ENCODE measurements around the gene MKI67. TPM values are rescaled to one million over a fixed set of nuclear protein-coding genes. Genes with fewer than 3 reads are reported as not detected.

Gene MKI67
- total and polyA plus RNA-seq, 2 of the 4 experiments (the other 2 are of a cell fraction), result 13.5 to 36.4 TPM

DNA sequence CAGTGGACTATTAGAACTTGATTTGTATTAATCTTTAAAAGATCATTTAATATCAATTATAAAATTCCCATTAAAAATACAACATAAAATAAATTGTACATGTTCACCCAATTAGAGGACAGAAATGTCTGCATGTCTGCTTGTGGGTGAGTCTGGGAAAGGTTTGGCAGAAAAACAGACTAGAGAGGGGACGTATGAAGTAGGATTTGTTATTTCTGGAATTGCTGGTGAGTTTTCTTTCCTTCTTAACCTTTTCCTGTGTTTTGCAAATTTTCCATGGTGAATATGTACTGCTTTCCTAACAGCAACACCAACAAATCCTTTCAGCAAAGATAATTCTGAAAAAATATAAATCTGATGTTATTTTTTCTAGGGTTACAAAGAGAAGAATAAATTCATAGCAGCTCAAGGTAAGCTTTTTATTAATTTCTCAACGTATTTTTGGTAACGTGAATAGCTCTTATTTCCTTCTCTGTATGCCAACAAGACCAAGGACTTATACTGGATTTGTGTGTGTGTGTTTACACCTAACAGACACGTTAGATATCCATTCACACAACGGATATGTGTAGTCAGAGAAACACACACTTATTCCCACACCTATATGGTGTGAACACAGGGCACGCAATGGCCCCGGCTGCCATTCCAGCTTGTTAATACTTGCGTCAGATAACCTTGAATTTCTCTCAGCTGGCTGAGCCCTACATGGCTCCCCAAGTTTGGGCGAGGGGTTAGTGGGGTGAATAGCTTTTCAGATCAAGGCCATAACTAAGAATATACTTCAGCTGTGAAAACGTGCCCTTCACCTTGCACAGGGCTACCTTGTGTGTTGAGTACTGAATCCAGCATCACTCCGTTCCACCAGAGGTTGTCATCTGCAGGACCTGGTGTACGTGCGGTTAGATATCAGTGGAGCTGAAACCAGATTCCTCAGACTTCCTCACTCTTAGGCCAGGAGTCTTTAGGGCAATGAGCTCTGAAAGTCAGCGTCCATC lies 64.6 kb downstream of the MKI67 start:
- H3K4ac ChIP-seq (ENCODE audit: low read depth, low read length), result no peak overlapping the region
- no peak overlapping the region for H2BK120ac ChIP-seq (ENCODE audit: low read depth, low read length)
- H3K27me3 ChIP-seq (ENCODE audit: control insufficient read depth, insufficient read depth, low read length), result no peaks in the 10 kb centered on the region; the same call in 1 of the 2 replicates
- no peak overlapping the region for H2AK9ac ChIP-seq (replicated peaks; ENCODE audit: low read depth, low read length, poor library complexity)
- H4K20me1 ChIP-seq (ENCODE audit: insufficient read depth, low read length), result no peaks in the 10 kb centered on the region
- DNase-seq (no peak), ATAC-seq (ENCODE audit: low read depth) (no peak)
- H3K79me1 ChIP-seq (ENCODE audit: low read depth in 1 of 2, low read length in 2 of 2), result no peaks in the 10 kb centered on the region
- H4K8ac ChIP-seq (ENCODE audit: low read depth in 2 of 2, low read length in 2 of 2), result no peak overlapping the region
- H3K18ac ChIP-seq (ENCODE audit: low read depth, low read length), result no peak overlapping the region
- H3K9me1 ChIP-seq (ENCODE audit: insufficient read depth, low read length), result peaks cover 3% of the 10 kb centered on the region; the same call in 1 of the 2 replicates
- TF ChIP-seq, protein P1, sequence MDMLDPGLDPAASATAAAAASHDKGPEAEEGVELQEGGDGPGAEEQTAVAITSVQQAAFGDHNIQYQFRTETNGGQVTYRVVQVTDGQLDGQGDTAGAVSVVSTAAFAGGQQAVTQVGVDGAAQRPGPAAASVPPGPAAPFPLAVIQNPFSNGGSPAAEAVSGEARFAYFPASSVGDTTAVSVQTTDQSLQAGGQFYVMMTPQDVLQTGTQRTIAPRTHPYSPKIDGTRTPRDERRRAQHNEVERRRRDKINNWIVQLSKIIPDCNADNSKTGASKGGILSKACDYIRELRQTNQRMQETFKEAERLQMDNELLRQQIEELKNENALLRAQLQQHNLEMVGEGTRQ (IDR thresholded peaks at IDR 0.05; ENCODE audit: low read depth, low read length), result no peak
- no peak for TF ChIP-seq BHLHE40 (IDR thresholded peaks at IDR 0.05; ENCODE audit: low read depth, low read length)
- TF ChIP-seq, protein P2, sequence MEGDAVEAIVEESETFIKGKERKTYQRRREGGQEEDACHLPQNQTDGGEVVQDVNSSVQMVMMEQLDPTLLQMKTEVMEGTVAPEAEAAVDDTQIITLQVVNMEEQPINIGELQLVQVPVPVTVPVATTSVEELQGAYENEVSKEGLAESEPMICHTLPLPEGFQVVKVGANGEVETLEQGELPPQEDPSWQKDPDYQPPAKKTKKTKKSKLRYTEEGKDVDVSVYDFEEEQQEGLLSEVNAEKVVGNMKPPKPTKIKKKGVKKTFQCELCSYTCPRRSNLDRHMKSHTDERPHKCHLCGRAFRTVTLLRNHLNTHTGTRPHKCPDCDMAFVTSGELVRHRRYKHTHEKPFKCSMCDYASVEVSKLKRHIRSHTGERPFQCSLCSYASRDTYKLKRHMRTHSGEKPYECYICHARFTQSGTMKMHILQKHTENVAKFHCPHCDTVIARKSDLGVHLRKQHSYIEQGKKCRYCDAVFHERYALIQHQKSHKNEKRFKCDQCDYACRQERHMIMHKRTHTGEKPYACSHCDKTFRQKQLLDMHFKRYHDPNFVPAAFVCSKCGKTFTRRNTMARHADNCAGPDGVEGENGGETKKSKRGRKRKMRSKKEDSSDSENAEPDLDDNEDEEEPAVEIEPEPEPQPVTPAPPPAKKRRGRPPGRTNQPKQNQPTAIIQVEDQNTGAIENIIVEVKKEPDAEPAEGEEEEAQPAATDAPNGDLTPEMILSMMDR (conservative IDR thresholded peaks at IDR 0.05; ENCODE audit: low read depth, low read length), result no peak
- TF ChIP-seq FOS (IDR thresholded peaks at IDR 0.05; ENCODE audit: low read depth, low read length), result no peak
- TF ChIP-seq MXI1 (IDR thresholded peaks at IDR 0.05; ENCODE audit: borderline replicate concordance, low read depth, low read length), result no peak
- no peak for TF ChIP-seq MAZ (IDR thresholded peaks at IDR 0.05; ENCODE audit: borderline replicate concordance, low read depth, low read length)
- TF ChIP-seq CEBPB (IDR thresholded peaks at IDR 0.05; ENCODE audit: low read depth, low read length), result no peak
- TF ChIP-seq SMC3 (IDR thresholded peaks at IDR 0.05; ENCODE audit: low read depth, low read length), result no peak
- TF ChIP-seq, protein P3, sequence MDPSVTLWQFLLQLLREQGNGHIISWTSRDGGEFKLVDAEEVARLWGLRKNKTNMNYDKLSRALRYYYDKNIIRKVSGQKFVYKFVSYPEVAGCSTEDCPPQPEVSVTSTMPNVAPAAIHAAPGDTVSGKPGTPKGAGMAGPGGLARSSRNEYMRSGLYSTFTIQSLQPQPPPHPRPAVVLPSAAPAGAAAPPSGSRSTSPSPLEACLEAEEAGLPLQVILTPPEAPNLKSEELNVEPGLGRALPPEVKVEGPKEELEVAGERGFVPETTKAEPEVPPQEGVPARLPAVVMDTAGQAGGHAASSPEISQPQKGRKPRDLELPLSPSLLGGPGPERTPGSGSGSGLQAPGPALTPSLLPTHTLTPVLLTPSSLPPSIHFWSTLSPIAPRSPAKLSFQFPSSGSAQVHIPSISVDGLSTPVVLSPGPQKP (IDR thresholded peaks at IDR 0.05; ENCODE audit: borderline replicate concordance, low read depth, low read length), result no peak
- no peak overlapping the region for H3K56ac ChIP-seq (ENCODE audit: extremely low read depth, insufficient read depth, low read length)
- H3K36me3 ChIP-seq (ENCODE audit: control insufficient read depth, insufficient read depth, low read length), result no peaks in the 10 kb centered on the region
- no peak overlapping the region for H3K4me2 ChIP-seq (ENCODE audit: low read depth, low read length)
- no peak overlapping the region for H2BK5ac ChIP-seq (ENCODE audit: low read depth, low read length, poor library complexity, severe bottlenecking)
- no peak overlapping the region for H4K5ac ChIP-seq (ENCODE audit: low read depth, low read length)
- no peak overlapping the region for H3K4me3 ChIP-seq (ENCODE audit: insufficient read depth, low read depth, low read length)
- no peak overlapping the region for H3K27ac ChIP-seq (ENCODE audit: insufficient read depth, low read length)
- H4K91ac ChIP-seq (ENCODE audit: insufficient read depth, low read depth, low read length), result no peak overlapping the region
- no peak overlapping the region for H2AK5ac ChIP-seq (ENCODE audit: low read depth, low read length)
- WGBS, 2 experiments (ENCODE audit: extremely low coverage in 2 of 2, insufficient read length in 1 of 2), result no CpG with 5 or more reads among the region's 14 CpGs
- no peak overlapping the region for H3K23ac ChIP-seq (ENCODE audit: low read depth, low read length)
- peaks cover 6% of the 10 kb centered on the region for H3K4me1 ChIP-seq (ENCODE audit: control insufficient read depth, insufficient read depth, low read length)
- H2BK20ac ChIP-seq (ENCODE audit: low read depth, low read length), result no peak overlapping the region
- dilution Hi-C loops (cut with HindIII; ENCODE audit: low sequenced_read_pairs, unreplicated experiment), result no loop called here
- in situ Hi-C loops (cut with MboI; ENCODE audit: low sequenced_read_pairs), result no loop called here
- CTCF ChIA-PET, result no interaction called here
- no peak overlapping the region for H3K9ac ChIP-seq (ENCODE audit: low read depth, low read length)
- POLR2A ChIA-PET (ENCODE audit: unreplicated experiment), result no interaction called here
- no peak overlapping the region for H2BK15ac ChIP-seq (ENCODE audit: low read depth, low read length)
- H3K9me3 ChIP-seq (ENCODE audit: control insufficient read depth, insufficient read depth, low read length), result no peaks in the 10 kb centered on the region
- no peak overlapping the region for H3K14ac ChIP-seq (replicated peaks; ENCODE audit: low read depth, low read length)
- no peak overlapping the region for H2AFZ ChIP-seq (replicated peaks; ENCODE audit: low read length, poor library complexity)
- BruUV-seq (replicated peaks), result no TSS peak
- intact Hi-C loops (cut with micrococcal nuclease), result no loop called here
